GM10248 (cell line): ENCODE results near the gene F7.

Source experiments
- CTCF ChIA-PET: fragments of 300-600 bp; sonication (Branson Sonifier 250); formaldehyde crosslinking; extraction: SDS; loops from one replicate; lab custom pipeline; 2021; ENCODE audit warnings: antibody characterized with exemption; lab: Yijun Ruan, JAX
- POLR2A ChIA-PET: fragments of 350-650 bp; sonication (Branson Sonifier 250); formaldehyde crosslinking; extraction: SDS; loops from one replicate; lab custom pipeline; 2020; ENCODE audit warnings: antibody characterized with exemption; lab: Yijun Ruan, JAX
- DNase-seq: peaks from one replicate; pipeline ENCODE4 v3.0.0; 2012; ENCODE audit errors: extremely low spot score
- TF ChIP-seq, protein P1 (sequence below): IDR thresholded peaks from 2 replicates; pipeline ENCODE4 v1.5.1; 2012; ENCODE audit warnings: mild to moderate bottlenecking, low read depth; ENCODE audit errors: extremely low read depth, missing control alignments, control extremely low read depth

F7 gene

DNA sequence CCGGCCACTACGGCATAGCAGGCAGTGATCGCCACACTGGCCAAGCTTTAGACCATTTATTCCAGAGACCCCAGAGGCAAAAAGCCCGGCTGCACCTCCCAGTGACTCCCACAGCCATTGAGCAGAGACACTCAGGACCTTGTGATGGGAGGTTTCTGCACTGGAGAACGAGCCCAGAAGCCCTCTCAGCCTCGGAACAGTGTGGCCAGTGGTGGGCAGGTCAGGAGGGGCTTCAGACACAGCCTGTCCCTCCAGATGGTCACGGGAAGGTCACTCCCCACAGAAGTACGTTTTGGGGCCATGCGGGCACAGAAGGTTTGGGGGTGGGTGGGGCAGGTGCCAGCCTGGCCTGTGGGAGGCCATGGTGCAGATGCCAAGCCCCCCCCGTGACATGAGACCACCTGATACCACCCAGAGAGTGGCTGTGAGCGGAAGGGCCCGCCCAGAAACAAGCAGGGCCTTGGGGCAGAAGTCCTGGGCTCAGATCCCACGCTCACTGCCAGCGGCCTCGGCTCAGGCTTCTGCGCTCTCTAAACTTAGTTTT lies 16.4 kb downstream of the F7 start:
- no peak for DNase-seq
- CTCF ChIA-PET, result no interaction called here
- POLR2A ChIA-PET, result no interaction called here
- TF ChIP-seq, protein P1, sequence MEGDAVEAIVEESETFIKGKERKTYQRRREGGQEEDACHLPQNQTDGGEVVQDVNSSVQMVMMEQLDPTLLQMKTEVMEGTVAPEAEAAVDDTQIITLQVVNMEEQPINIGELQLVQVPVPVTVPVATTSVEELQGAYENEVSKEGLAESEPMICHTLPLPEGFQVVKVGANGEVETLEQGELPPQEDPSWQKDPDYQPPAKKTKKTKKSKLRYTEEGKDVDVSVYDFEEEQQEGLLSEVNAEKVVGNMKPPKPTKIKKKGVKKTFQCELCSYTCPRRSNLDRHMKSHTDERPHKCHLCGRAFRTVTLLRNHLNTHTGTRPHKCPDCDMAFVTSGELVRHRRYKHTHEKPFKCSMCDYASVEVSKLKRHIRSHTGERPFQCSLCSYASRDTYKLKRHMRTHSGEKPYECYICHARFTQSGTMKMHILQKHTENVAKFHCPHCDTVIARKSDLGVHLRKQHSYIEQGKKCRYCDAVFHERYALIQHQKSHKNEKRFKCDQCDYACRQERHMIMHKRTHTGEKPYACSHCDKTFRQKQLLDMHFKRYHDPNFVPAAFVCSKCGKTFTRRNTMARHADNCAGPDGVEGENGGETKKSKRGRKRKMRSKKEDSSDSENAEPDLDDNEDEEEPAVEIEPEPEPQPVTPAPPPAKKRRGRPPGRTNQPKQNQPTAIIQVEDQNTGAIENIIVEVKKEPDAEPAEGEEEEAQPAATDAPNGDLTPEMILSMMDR, result no peak

DNA sequence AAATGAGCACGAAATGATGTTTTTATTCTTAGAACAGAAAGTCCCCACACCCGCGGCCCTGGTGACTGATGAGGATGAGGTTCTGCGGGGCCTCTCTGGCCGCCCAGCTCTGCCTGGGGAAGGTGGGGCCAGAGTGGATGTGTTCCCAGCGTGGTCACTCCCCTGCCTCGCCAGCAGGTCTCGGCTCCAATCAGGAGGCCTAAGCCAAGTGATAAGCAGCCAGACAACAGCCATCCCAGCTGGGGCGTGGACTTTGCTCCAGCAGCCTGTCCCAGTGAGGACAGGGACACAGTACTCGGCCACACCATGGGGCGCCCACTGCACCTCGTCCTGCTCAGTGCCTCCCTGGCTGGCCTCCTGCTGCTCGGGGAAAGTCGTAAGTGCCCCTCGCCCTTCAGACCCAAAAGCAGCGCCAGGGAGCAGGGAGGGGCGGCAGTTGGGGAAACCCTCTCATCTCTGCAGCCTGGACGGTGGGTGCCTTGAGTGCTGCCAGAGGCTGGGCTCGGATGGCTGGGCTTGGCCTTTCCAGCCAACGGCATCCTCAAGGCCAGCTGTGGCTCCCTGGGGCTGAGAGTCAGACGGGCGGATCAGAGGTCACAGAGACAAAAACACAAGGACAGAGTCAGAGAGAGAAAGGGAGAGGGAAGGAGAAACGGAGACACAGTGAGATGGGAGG lies 17.1 kb downstream of the F7 start, which contains the start of gene F10:
Gene F10 (plus strand): TSS at position 250 of the 676 bp plus-strand sequence. CDS start 57 bp downstream, at position 307.
- ChIA-PET POLR2A (no interaction called here), CTCF (no interaction called here)
- TF ChIP-seq, protein P1, result no peak
- no peak for DNase-seq

DNA sequence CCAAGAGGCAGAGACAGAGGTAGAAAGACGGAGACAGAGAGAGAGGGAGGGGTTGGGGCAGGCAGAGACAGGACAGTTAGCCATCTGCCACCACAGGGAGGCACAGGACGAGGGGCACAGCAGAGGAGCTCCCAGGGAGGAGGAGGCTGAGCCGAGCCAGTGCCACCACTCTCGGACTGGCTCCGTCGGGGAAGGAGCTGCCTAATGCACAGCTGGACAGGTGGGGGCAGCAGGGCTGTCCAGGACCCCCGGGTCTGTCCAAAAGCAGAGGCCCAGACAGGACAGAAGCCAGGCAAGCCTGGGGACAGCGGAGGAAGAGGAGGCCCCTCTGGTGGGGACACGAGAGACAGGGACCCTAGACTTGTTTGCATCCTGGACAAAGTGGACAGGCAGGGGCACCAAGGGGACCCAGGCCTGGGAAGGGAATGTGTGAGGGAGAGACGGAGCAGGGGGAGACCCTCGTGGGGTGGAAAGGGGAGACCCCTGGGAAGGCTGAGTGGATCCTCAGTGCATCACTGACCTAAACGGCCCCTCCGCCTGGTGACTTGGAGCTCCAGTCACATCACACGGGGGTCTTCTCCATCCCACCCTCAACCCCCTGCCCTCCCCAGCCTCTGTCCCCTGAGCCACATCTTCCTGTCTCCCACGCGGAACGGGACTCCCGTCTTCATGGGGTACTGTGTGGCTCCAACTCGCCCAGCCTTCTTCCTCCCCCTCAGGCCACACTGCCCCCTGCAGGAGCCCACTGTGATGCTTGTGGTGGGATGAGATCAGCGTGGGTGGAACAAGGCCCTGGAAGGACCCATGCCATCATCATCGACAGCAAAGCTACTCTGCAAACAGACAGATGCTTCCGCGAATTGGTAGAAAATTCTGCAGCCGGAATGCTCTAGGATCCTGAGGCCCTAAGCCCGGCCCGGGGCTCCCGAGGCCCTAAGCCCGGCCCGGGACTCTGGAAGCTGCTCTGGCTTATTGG lies 17.9 kb downstream of the F7 start:
- DNase-seq, result no peak
- TF ChIP-seq, protein P1, result no peak
- POLR2A ChIA-PET, result no interaction called here
- CTCF ChIA-PET, result no interaction called here

DNA sequence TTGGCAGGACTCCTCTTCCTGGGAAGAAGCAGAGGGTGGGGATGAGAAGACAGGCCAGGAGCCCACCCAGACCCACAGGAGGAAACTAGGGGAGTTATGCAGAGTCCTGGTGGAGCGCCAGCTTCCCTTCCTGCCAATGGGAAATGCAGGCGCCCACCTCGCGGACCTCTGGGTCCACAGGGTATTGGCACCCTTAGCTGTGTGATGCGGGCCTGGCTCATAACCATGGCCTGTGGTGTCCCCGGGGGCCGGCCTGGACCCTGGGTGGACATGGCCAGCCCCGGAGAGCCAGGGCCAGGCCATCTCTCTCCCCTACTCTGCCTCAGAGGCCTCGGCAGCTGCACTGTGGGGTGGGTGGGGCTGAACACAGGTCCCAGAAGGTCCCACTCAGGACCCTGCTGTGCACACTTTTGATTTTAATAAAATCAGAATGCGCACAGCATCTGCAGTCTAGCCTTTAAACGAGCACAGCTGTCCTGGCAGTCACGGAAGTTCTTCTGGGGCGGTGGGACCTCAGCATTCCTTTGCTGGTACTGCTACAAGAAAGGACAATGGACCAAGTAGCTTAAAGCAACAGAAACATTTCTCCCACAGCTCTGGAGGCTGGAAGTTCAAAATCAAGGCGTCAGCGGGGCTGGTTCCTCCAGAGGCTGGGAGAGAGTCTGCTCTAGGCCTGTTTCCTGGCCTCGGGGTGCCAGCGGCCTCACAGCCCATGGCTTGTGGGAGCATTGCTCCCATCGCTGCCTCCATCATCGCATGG lies 18.8 kb downstream of the F7 start:
- DNase-seq, result no peak
- ChIA-PET POLR2A (no interaction called here), CTCF (no interaction called here)
- TF ChIP-seq, protein P1, result no peak

DNA sequence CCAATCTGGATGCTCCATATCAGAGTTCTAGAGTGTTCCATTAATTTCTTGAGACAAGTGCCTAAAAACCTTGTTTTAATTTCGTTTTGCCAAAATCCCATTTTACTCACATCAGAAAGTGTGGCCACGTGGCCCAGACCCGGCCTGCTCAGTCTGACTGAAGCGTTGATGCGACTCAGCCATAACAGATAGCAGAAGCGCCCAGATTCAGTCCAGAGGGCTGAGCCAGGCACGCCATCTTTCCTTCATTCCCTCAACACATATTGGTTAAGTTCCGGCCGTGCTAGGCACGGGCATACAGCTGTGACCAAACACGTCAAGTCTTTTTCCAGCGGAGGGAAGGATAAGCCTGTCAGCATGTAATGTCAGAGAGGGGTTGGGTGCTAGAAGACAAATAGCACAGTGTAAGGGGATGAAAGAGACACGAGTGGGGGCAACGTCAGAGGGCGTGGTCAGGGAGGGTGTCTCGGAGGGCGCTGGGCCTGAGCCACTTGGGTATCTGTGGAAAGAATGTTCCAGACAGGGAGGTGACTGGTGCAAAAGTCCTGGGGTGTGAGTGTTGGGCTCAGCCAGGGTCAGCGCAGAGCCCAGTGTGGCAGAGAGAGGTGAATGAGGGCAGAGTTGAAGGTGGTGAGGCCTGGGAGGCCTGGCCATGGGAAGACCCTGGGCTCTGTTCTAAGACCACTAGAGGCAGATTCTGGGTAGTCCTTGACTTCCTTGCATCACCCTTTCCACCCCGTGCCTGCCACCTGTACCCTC lies 20.1 kb downstream of the F7 start:
- DNase-seq, result no peak
- TF ChIP-seq, protein P1, result no peak
- ChIA-PET POLR2A (no interaction called here), CTCF (no interaction called here)
